ENCODE measurements around the gene KCNN3.

Gene KCNN3

GRCh38 chr1:154791292-154792166 lies 78.6 kb downstream of the KCNN3 start:
- H3K4me3 ChIP-seq (ENCODE audit: control insufficient read depth, low read depth, low read length), result no peak overlapping the region
- TF ChIP-seq CTCF (conservative IDR thresholded peaks at IDR 0.05; ENCODE audit: control insufficient read depth, insufficient read depth, low read depth, low read length), result no peak
- DNase-seq (ENCODE audit: low read depth), result peak; percentile 64

- DNase-seq (ENCODE audit: low read depth), result no peak
- TF ChIP-seq CTCF (conservative IDR thresholded peaks at IDR 0.05; ENCODE audit: control insufficient read depth, insufficient read depth, low read depth, low read length), result no peak
Observed at GRCh38 chr1:154788886-154789285, 81.2 kb downstream of the KCNN3 start.

GRCh38 chr1:154788110-154788870 lies 81.8 kb downstream of the KCNN3 start:
- H3K4me3 ChIP-seq (ENCODE audit: control insufficient read depth, low read depth, low read length), result no peak overlapping the region
- no peak for TF ChIP-seq CTCF (conservative IDR thresholded peaks at IDR 0.05; ENCODE audit: control insufficient read depth, insufficient read depth, low read depth, low read length)
- no peak for DNase-seq (ENCODE audit: low read depth)

More at GRCh38 chr1:154788886-154789285, 81.2 kb downstream of the KCNN3 start:
- H3K4me3 ChIP-seq (ENCODE audit: control insufficient read depth, low read depth, low read length), result no peak overlapping the region

GRCh38 chr1:154786804-154787570 lies 83.1 kb downstream of the KCNN3 start:
- no peak for TF ChIP-seq CTCF (conservative IDR thresholded peaks at IDR 0.05; ENCODE audit: control insufficient read depth, insufficient read depth, low read depth, low read length)
- DNase-seq (ENCODE audit: low read depth), result no peak
- H3K4me3 ChIP-seq (ENCODE audit: control insufficient read depth, low read depth, low read length), result no peak overlapping the region

GRCh38 chr1:154784924-154785531 lies 85.1 kb downstream of the KCNN3 start:
- no peak for DNase-seq (ENCODE audit: low read depth)
- TF ChIP-seq CTCF (conservative IDR thresholded peaks at IDR 0.05; ENCODE audit: control insufficient read depth, insufficient read depth, low read depth, low read length), result no peak
- no peak overlapping the region for H3K4me3 ChIP-seq (ENCODE audit: control insufficient read depth, low read depth, low read length)

- H3K4me3 ChIP-seq (ENCODE audit: control insufficient read depth, low read depth, low read length), result no peak overlapping the region
- no peak for DNase-seq (ENCODE audit: low read depth)
- TF ChIP-seq CTCF (conservative IDR thresholded peaks at IDR 0.05; ENCODE audit: control insufficient read depth, insufficient read depth, low read depth, low read length), result no peak
Observed at GRCh38 chr1:154784416-154784815, 85.7 kb downstream of the KCNN3 start.
